Measurements from ENCODE around the gene PHLDA3.

The PHLDA3 gene

DNA sequence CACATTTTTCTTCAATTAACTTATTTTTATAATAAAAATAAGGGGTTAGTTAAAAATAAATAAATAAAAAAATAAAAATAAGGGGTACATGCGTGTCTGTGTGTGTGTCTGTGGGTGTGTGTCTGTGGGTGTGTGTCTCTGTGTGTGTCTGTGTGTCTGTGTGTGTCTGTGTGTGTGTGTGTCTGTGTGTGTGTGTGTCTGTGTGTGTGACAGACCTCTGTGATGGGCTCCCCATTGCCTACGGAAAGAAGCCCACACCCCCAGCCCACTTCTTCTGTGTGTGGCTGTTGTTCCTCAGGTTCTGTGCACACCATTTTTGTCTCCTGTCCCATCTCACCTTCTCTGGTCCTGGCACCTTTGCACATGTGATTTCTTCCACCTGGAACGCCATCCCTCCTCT, 9.9 kb downstream of the PHLDA3 start:
- no peak overlapping the region for H3K27ac ChIP-seq

DNA sequence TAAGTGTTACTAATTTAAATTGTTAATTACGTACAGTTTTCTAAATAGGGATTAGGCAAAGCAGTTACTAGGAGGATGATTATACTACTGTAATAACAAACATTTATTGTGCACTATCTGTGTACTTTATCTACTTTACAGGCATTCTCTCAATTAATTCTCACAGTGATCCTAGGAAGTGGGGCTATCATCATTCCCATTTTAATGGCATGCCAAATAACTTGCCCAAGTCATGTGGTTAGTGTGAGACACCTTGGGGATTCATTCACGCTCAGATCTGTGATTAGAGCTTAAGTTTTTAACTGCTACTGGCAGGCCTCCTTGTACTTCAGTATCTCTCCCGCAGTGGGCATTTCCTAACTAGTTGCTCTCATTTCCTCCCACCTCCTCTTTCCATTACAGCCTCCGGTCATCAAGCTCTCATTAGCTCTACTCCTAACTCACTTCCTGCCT, 11.5 kb downstream of the PHLDA3 start:
- TF ChIP-seq, protein P1, sequence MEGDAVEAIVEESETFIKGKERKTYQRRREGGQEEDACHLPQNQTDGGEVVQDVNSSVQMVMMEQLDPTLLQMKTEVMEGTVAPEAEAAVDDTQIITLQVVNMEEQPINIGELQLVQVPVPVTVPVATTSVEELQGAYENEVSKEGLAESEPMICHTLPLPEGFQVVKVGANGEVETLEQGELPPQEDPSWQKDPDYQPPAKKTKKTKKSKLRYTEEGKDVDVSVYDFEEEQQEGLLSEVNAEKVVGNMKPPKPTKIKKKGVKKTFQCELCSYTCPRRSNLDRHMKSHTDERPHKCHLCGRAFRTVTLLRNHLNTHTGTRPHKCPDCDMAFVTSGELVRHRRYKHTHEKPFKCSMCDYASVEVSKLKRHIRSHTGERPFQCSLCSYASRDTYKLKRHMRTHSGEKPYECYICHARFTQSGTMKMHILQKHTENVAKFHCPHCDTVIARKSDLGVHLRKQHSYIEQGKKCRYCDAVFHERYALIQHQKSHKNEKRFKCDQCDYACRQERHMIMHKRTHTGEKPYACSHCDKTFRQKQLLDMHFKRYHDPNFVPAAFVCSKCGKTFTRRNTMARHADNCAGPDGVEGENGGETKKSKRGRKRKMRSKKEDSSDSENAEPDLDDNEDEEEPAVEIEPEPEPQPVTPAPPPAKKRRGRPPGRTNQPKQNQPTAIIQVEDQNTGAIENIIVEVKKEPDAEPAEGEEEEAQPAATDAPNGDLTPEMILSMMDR (IDR thresholded peaks at IDR 0.05) = no peak
- no peak for TF ChIP-seq ZFX (IDR thresholded peaks at IDR 0.05; ENCODE audit: borderline replicate concordance)
- no peak overlapping the region for H3K27ac ChIP-seq

More for the DNA sequence above, 9.9 kb downstream of the PHLDA3 start:
- no peak for TF ChIP-seq ZFX (IDR thresholded peaks at IDR 0.05; ENCODE audit: borderline replicate concordance)
- TF ChIP-seq, protein P1 (IDR thresholded peaks at IDR 0.05) = no peak

DNA sequence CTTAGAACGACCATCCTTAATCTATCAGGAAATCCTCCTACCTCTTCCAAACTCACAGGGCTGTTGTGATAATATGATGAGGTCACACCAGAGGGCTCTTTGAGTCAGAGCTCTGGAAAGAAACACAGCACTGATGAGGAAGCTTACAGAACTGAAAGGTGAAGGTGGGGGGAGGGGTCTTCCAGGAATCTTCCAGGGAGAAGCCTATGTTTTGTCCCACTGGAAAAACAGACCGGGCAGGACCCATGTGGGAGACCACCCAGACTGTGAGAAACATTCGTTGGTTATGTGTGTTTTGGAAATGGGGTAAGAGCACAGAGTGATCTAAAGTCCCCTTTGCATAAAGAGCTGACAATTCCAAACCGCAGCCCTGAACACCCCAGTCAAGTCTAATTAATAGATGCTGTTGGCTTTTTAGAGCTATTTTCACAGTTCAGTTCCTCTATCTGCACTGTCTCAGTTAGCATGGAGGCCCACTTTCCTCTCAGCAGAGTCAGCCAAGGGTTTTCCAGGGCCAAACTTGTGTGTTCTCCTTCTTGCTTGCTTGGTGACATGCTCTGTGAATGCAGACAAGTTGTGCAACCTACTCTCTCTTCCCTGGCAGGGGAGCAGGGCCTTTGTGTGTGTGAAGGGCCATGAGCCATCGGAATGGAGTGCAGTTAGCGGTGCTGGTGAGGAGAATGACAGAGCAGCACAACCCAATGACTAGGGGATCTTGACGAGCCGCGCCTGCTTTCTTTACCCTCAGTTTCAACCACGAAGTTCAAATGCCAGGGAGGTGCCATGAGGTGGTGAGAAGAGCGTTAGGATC, 12.3 kb downstream of the PHLDA3 start:
- no peak overlapping the region for H3K27ac ChIP-seq
- no peak for TF ChIP-seq ZFX (IDR thresholded peaks at IDR 0.05; ENCODE audit: borderline replicate concordance)
- TF ChIP-seq, protein P1 (IDR thresholded peaks at IDR 0.05) = no peak

DNA sequence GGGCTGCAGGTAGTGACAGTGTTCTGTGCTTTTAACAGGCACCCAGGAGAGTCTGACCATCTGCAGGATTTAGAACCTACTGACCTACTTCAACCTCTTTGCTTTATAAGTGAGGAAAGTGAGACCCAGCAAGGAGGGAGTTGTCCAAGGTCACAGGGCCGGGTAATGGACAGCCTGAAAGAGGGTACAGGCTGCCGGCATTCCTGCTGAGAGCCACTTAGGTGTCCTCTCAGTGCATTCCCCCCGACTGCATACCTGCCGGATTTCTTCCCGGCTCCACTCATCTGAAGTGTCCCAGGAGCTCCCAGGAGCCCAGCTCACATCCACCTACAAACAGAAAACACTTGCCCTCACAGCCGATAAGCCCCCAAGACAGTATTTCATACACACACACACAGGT, 13.9 kb downstream of the PHLDA3 start:
- H3K27ac ChIP-seq = no peak overlapping the region
- TF ChIP-seq, protein P1 (IDR thresholded peaks at IDR 0.05) = no peak
- no peak for TF ChIP-seq ZFX (IDR thresholded peaks at IDR 0.05; ENCODE audit: borderline replicate concordance)

DNA sequence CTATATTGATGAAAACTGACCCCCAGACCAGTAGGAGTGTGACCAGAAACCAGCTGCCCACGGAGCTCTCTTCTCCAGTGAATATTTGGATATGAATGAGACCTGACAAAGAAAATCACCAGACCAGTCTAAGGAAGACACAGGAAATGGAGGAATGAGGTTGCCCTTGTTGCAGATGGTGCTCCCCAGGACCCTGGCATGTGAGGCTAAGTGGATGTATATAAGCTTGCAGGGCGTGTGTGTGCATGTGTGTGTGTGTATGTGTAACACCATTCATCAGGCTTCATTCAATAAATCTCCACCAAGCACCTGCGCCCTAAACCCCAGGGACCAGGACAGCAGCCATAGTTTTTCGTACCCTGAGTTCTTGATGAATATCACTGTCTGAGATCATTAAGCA, 14.4 kb downstream of the PHLDA3 start:
- H3K27ac ChIP-seq = no peak overlapping the region
- no peak for TF ChIP-seq ZFX (IDR thresholded peaks at IDR 0.05; ENCODE audit: borderline replicate concordance)
- TF ChIP-seq, protein P1 (IDR thresholded peaks at IDR 0.05) = no peak

DNA sequence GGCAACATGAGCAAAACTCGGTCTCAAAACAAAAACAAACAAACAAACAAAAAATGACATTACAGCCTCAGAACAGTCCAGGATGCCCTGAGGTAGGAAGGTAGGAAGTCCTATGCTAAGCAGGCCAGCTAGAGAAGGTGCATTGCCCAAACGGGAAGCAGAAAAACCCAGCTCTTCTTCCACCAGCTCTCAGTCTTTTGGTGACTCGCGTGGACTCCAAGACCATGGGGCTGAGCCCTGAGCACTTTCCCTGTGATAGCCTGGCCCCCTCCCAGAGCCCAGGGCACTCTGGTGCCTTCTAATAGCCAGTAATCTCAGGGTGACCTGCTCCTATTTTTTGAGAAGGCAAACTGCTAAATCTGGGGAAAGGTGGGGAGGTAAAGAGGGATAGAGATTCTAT, 16.1 kb downstream of the PHLDA3 start:
- H3K27ac ChIP-seq = no peak overlapping the region
- TF ChIP-seq, protein P1 (IDR thresholded peaks at IDR 0.05) = no peak
- no peak for TF ChIP-seq ZFX (IDR thresholded peaks at IDR 0.05; ENCODE audit: borderline replicate concordance)

DNA sequence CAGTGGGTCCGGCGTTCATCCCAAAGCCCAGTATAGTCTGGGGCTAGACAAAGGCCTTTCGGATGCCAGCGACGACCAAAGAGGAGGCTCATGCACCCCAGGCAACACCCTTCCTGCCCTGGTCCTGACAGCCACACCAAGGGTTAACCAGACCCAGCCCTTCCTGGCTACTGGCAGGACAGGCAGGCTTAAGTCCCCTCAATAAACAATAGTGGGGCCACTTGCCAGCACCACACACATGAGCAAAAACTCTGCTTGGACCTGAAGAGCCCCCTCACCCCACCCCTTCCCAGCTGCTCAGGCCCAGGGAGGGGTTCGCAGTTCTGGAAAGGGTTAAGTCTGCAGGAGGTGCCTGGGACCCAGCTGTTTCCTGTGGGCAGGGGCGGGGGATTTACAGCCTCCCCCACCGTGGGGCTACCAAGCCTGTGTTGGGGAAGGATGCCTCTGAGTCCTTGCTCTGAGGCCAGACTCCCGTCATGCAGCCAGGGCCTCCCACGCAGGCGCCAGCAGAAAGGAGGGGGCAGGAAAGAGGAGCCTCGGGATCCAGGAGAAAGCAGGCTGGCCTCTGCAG, 18.2 kb downstream of the PHLDA3 start:
- no peak overlapping the region for H3K27ac ChIP-seq
- no peak for TF ChIP-seq ZFX (IDR thresholded peaks at IDR 0.05; ENCODE audit: borderline replicate concordance)
- TF ChIP-seq, protein P1 (IDR thresholded peaks at IDR 0.05) = no peak
